HEK293 (cell line): ENCODE data around the gene HTR4.

Source experiments
- SETDB1 ChIP-seq: IDR thresholded peaks from one replicate; pipeline ENCODE4 v1.6.1; 2017; ENCODE audit warnings: mild to moderate bottlenecking, low read length, moderate library complexity, mixed read lengths; ENCODE audit not compliant: insufficient read length
- ZNF274 ChIP-seq, 2 experiments: fragments of 200-500 bp in 1 of 2; fragments of 450-650 bp in 1 of 2; sonication (Bioruptor generic) in 1 of 2; formaldehyde crosslinking in 1 of 2; IDR thresholded peaks; 2 replicates each; pipeline versions ENCODE4 v1.5.1 to v1.6.1; 2014 to 2016; ENCODE audit warnings: borderline replicate concordance in 1 of 2, inconsistent platforms in 1 of 2, low read length in 1 of 2, missing biosample characterization in 1 of 2, missing genetic modification characterization in 1 of 2
- ZNF37A ChIP-seq: fragments of 450-650 bp; IDR thresholded peaks from 2 replicates; pipeline ENCODE4 v1.5.1; 2018; ENCODE audit warnings: missing biosample characterization, missing genetic modification characterization
- TF ChIP-seq, protein P1 (sequence below): fragments of 450-650 bp; formaldehyde crosslinking; IDR thresholded peaks from 2 replicates; pipeline ENCODE4 v1.5.1; 2016; ENCODE audit warnings: missing biosample characterization, missing genetic modification characterization

DNA sequence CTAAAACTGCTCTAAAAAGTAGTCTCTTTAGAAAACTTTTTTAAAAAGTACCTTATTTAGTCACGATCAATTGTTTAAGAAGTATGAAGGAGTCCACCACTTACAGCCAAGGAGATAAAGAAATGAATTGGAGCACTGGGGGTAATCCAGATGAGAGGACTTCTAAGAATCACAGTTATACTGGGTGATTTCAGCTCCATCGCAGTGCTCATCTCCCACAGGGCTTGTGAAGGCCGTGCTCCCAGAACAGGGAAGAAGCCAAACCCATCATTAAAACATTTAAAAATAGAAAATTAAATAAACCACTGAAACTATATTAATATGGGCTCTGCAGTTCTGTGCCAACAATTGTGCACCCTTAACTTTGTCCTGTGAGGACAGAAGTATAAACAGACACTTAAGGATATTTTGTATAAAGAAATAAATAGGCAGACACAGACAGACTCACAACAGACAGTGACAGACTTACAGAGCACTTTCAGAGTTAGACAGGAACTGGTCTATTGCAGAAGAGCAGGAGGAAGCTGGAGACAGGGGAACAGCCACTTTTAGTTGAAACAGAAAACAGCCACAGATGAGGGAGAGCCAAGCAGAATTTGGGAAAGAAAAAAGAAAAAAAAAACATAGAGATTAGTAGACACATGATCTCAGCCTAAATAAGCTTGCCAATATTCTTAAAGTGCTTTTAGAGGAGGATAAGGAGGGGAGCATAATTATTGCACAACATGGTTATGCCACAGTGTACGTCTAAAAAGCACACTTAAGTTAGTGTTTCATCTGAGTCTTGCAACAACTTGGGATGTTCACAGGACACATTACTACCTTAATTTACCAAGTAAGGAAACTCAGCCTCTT lies 188.7 kb downstream of the HTR4 start:
- no peak for TF ChIP-seq ZNF274 (IDR thresholded peaks at IDR 0.05; ENCODE audit: low read length)
- TF ChIP-seq ZNF274 (tag by site-specific recombination; IDR thresholded peaks at IDR 0.05; ENCODE audit: borderline replicate concordance), result no peak
- TF ChIP-seq, protein P1, sequence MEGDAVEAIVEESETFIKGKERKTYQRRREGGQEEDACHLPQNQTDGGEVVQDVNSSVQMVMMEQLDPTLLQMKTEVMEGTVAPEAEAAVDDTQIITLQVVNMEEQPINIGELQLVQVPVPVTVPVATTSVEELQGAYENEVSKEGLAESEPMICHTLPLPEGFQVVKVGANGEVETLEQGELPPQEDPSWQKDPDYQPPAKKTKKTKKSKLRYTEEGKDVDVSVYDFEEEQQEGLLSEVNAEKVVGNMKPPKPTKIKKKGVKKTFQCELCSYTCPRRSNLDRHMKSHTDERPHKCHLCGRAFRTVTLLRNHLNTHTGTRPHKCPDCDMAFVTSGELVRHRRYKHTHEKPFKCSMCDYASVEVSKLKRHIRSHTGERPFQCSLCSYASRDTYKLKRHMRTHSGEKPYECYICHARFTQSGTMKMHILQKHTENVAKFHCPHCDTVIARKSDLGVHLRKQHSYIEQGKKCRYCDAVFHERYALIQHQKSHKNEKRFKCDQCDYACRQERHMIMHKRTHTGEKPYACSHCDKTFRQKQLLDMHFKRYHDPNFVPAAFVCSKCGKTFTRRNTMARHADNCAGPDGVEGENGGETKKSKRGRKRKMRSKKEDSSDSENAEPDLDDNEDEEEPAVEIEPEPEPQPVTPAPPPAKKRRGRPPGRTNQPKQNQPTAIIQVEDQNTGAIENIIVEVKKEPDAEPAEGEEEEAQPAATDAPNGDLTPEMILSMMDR, result no peak
- TF ChIP-seq ZNF37A (tag by site-specific recombination), result no peak
- no peak for TF ChIP-seq SETDB1
